Measurements from ENCODE around the gene HELZ2.
"Not testable (repeated sequence)": the region's sequence is repeated elsewhere in the genome, so short reads cannot be mapped to it uniquely, and the experiment has no call there.

The HELZ2 gene

DNA sequence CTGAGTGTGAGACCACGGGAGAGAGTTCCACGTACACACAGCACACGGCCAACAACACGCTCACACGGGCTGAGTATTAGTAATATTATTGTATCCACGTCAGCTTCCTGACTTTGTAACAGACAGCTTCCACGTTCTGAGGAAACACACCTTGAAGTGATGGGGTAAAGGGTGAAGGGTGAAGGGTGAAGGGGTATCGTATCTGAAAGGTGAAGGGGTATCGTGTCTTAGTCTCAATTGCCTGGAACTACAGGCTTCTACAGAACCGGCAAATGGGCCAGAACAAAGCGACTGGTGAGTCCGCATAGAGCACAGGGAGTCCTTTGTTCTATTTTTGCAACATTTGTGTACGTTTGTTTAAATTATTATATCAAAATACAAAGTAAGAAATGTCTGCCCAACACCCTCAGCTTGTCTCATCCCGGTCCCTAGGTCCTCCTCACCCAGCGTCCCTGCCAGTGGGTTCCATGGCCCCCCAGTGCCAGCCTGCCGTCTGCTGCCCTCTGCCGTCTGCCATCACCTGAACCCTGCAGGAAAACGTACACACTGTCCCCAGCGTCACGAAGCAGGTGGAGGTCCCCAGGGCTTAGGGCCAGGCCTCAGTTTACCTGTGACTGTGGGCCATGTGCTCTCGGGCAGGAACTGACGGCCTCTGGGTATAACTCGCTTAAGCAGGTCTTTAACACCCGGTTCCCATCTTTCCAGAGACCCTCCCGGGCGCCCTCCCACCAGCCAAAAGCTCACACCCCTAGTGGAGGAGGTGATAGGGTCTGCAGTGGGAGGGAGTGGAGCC is 4.4 kb upstream of the HELZ2 start:
- no peak for DNase-seq (ENCODE audit: low read depth)

DNA sequence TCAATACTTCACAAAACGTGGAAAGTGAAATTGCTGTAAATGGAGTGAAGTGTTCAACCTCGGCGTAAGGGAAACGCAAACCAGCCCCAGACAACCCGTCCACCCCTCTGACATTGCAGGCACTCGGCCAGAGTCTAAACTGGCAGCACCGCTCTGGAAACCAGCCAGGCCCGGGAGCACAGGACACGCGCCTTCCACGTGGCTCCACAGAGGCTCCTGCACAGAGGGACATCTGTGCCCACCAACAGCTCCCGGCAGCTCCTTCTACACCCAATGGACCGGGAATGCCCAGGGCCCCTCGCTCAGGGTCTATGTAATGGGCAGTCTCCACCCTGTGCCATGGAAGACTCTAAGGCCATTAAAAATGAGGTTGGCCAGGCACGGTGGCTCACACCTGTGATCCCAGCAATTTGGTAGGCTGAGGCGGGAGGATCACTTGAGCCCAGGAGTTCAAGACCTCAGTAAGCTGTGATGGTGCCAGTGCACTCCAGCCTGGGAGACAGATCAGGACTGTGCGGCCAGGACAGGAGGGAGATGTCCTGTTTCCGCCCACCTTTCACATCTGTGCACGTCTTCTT is 3.4 kb upstream of the HELZ2 start:
- DNase-seq (ENCODE audit: low read depth), result no peak

DNA sequence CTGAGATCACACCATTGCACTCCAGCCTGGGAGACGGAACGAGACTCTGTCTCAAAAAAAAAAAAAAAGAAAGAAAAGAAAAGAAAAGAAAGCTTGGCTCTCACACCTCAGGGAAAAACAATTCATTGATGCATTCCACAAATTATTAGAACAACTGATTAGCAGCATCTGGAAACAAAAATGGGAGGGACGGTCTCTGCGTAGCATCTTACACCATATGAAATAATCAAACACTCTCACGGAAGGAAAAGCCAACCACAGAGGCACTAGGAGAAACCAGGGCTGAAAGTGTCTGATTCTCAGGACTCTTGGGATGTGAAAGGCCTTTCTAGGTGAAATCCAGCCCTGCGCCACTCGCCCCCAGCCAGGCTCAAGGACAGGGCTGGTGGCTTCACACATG is 2.3 kb upstream of the HELZ2 start:
- no peak for DNase-seq (ENCODE audit: low read depth)

DNA sequence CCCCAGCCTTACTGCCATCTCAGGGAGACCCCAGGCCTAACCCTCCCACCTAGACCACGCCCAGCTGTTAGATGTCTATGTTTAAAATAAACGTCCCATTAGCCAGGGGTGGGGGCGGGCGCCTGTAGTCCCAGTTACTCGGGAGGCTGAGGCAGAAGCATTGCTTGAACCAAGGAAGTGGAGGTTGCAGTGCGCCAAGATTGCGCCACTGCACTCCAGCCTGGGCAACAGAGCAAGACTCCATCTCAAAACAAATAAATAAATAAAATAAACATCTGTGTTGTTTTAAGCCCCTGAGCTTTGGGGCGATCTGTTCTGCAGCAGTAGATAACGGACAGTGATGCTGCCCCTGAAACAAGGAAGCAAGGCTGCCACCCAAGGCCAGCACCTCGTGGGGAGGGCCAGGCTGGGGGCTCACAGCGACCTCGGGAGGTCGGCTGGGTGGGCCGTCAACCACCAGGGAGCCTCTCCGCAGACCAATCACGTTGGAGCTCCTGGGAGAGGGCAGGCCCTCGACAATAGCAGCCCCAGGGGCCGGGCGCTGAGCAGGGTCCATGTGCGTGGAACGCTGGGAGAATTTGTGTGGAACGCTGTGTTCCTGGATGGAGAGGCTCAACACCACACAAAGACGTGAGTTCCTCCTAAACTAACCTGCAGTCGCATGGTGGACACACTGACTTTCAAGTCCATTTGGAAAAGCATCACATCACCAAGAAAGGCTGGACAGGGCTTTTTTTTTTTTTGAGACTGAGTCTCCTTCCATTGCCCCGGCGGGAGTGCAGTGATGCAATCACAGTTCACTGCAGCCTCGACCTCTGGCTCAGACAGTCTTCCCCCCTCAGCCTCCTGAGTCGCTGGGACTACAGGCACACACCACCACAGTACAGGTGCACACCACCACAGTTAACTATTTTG is 1.0 kb upstream of the HELZ2 start:
- peak; percentile 49 for DNase-seq (ENCODE audit: low read depth)

DNA sequence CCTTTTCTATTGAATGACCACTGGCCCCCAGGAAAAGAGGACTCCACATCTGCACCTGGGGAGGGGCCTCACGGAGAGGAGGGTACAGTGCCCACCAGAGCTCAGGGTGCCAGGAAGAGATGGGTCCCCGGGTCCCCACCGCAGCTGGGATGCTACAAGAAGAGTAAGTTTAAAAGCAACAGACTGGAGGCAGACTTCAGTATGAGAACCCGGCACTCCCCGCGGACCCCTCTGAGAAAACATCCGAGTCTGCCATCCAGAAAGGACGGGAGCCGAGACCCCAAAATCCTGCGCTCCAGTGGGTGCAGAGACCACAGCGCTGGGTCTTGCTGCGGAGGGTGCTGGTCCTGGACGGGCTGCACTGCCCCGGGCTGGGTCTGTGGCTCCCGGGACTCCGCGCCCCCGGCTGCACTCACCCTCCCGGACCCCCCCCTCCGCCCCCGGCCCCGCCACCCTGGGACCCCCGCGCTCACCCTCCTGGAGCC is 350 bp downstream of the HELZ2 start:
- no peak for DNase-seq (ENCODE audit: low read depth)

DNA sequence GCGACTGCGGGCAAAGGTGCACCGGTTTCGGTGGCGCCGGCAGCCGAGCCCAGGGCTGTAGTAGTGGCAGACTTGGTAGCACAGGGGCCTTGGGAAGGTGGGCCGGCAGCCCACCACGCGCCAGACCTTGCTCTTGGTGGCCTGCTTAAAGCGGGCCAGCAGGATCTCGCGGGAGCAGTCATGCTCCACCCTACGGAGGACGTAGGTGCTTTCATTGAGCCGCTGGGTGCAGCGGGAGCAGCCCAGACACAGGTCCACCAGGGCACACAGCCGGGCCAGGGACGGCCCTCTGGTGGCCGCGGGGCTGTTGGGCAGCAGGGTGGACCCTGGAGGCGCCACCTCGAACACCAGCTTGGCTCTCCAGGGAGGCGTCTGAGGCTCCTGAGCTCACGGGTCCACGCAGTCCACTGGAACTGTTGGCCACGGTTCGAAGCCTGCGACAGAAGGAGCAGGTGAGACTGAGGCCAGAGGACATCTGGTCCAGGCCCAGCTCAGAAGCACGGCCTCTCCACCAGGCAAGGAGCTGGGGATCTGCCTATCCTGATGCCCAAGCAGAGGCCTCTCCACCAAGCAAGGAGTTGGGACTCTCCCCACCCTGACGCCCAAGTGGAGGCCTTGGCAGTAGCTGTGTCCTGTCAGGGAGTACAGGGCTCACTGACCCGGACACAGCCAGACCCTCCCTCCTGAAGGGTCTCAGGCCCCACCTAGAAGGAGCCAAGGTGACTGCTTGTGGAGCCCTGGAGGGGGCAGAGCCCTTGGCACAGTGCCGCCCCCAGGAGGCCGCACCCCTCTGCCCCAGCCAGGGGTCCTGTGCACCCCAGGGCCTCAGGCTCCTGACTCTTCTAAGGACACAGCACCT is 1.0 kb downstream of the HELZ2 start:
- DNase-seq (ENCODE audit: low read depth), result no peak

DNA sequence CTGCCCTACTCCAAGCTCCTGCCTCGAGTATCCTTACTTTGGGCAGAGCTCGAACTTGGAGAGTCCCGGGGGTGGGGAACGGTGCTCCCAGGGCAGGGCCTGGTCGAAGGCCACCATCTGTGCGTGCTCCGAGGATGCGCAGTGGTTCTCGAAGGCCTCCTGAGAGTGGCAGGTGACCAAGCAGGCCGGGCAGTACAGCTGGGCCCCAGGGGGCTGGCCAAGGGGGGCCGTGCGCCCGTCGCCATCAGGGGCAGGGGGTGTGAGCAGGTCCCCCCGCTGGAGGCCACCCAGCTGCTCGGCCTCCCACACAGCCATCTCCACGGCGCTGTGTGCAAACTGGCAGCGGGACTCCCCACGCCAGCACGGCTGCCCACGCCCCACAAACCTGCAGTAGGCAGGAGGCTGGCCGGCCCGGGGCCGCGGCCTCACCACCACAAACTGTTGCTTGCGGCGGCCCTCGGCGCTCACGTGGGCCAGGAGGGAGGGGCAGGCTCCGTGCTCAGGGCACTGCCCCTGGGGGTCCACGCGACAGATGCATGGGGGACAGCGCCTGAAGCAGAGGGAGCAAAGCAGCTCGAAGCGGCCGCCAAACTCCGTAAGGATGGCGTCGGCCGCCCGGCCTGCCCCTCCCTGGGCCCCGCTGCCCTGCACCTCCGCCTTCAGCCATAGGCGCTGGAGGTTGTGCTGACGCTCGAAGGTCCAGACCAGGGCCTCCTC is 1.8 kb downstream of the HELZ2 start:
- no peak for DNase-seq (ENCODE audit: low read depth)

DNA sequence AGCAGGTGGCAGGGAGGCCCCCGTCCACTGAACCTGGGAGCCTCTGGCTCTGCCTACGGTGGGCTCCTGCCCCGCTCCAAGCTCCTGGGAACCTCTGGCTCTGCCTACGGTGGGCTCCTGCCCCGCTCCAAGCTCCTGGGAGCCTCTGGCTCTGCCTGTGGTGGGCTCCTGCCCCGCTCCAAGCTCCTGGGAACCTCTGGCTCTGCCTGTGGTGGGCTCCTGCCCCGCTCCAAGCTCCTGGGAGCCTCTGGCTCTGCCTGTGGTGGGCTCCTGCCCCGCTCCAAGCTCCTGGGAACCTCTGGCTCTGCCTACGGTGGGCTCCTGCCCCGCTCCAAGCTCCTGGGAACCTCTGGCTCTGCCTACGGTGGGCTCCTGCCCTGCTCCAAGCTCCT is 3.0 kb downstream of the HELZ2 start:
- not testable (repeated sequence) for DNase-seq (ENCODE audit: low read depth)

DNA sequence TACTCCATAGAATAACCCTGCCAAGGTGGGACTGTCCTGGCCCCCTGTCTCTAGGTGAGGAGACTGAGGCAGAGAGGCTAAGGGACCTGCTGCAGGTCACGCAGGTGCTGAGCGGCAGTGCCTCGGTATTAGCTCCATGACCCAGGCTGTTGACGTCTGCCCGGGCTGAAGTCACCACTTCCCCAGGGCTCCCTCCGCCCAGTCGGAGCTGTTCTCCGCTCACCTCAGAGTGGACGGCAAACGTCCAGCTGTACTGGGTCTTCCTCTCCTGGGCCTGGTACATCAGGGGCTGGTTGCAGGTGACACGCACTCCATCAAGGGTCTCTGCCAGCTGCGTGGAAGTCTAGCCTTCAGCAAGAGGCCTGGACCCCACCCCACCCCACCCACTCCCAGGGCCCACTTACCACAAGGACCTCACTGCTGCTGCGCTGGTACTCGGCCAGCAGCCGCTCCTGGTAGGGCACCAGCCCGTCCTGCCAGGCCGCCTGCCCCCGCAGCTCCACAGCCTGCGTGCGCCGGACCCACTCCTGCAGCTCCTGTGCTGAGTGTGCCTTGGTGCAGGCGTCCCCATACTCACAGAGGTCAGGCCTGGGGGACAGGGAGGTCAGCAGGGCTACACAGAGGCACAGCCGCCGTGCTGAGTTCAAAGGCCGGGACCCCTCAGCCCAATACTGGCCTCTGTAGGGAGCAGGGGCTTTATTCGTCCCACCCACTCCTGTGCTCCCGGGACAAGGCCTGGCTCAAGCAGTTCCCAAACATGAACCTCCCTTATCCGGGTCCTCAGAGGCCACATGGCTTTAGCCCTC is 3.6 kb downstream of the HELZ2 start:
- DNase-seq (ENCODE audit: low read depth), result no peak

DNA sequence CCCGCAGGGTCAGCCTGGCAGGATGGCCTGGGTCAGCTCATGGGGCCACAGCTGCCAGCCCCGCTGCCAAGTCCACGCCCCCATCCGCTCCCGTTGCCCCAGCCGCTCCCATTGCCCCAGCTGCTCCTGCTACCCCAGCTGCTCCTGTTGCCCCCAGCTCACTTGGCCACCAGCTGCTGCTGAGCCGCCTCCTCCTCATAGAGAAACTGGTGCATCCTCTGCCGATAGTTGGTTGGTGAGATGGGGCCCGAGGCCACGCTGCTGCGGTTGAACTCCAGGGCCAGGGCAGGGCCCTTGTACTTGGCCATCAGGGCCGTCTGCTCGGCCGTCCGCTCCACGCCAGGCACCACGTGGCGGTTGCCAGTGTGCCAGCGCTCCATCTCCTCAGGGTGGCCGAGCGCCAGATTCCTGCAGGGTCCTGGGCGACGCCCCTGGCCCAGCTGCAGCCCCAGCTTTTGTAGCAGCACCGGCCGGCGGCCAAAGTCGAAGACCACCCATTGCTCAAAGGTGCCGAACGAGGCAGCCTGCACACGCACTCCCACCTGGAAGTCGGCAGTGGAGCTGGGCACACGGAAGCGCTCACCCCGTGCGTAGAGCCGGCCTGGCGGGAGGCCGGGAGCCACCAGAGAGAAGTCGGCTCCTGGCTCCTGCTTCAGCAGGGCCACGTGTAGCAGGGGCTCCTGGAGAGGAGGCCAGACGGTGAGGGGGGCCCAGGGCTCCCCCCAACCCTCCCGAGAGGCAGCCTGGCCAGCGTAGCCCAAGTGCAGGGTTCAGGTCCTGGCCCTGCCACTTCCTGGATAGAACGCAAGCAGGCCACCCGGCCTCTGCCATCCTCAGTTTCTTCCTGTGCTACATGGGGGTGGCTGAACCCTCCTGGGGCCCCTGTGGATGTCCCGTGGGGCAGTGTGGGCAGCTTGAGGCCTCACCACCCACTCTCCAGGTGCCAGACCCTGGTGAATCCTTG is 4.8 kb downstream of the HELZ2 start:
- no peak for DNase-seq (ENCODE audit: low read depth)

DNA sequence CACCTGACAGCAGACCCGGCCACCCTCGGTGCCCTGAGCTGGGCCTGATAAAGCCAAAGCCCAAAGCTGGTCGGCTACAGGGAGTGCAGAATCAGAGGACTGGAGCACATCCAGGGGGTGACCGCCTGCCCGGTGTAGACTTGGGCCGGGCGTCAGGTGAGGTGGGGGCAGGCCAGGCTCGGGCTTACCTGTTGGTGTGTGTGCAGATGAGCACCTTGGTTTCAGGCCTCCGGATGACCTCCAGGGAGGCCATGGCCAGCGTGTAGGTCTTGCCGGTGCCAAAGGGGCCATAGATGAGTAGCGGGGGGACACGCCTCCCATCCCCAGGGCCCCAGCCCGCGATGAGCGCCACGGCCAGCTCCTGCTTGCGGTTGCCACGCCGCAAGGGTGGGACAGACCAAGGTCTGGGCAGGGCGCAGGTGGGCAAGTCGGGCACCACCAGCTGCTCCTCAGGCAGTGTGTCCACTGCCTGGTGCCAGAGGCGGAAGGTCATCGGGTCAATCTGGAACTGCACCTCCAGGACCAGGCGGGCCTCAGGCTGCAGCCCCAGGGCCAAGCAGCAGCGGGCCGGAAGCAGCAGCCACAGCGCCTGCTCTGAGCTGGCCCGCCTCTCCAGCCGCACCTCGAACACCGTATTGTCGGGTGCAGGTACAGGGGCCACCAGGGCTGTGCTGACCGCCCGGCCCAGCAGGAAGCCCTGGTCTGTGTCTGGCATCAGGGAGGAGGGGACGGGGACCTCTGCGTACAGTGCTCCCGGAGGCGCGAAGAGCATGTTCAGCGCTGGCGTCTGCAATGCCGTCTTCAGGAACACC is 5.7 kb downstream of the HELZ2 start:
- no peak for DNase-seq (ENCODE audit: low read depth)

DNA sequence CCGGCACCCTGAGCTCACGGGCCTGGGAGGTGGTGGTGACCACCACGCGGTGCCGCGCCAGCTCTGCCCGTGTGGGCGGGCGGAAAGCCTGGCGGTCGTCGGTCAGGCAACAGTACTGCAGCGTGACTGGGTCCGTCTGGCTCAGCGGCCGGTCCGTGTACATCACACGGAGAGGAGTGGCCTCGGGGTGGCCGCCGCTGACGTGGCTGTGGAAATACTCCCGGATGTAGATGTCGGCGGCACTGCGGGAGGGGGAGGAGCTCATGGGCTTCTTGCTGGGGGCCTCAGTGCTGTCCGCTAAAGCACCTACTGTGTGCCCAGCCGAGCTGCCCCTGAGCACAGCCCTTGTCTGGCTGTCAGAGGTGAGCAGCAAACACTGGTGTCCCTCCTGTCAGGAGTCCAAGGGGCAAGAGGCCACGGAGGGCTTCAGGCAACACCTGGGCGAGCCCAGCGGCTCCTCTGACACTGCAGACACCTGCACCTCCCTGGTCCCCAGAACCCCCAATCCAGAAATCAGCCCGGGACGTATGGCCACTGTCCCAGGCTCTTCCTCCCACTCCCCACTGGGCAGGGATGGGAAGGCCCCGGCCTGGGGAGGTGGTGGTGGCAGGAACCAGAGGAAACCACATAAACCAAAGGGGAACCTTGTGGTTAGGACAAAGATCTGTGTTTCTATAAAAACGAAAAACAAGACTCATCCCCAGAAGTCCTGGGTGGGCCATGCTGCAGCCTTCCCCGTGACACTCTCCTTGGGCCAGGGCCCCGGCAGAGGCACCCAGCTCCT is 6.5 kb downstream of the HELZ2 start:
- DNase-seq (ENCODE audit: low read depth), result no peak

DNA sequence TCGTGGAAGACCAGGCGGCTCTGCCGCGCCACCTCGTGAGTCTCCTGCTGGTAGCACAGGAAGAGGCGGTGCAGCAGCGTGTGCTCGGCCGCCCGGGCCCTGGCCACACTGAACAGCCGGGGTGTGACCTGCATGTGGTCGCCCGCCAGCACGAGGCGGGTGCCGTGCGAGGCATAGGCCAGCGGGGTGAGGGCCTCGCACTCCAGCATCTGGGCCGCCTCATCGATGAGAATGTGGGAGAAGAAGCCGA is 7.0 kb downstream of the HELZ2 start:
- DNase-seq (ENCODE audit: low read depth), result no peak

DNA sequence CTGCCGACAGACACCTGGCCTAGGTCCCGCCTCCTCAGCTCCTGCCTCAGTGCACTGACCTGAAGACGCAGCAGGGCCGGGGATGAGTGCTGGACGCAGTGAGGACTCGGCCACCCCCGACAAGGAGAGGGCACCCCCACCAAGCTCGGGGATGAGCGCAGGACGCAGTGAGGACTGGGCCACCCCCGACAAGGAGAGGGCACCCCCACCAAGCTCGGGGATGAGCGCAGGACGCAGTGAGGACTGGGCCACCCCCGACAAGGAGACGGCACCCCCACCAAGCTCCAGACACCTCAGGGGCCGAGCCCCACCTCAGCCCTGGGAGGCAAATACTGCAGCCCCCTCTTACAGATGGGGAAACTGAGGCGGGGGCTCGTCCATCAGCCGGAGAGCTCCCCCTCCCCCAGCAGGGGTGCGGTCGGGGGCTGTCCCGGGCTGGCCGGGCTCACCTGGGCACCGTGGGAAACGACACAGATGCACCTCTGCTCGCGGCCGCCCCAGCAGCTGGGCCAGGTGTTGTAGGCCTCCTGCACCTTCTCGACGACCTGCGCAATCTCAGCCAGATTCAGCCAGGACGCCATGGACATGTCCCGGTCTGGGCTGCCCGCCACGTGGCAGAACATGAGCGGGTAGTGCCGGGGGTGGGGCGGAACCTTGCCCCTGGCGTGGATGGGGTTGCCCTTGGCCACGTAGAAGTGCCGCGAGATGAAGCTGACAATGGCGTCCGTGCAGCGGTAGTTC is 7.5 kb downstream of the HELZ2 start:
- DNase-seq (ENCODE audit: low read depth), result no peak

DNA sequence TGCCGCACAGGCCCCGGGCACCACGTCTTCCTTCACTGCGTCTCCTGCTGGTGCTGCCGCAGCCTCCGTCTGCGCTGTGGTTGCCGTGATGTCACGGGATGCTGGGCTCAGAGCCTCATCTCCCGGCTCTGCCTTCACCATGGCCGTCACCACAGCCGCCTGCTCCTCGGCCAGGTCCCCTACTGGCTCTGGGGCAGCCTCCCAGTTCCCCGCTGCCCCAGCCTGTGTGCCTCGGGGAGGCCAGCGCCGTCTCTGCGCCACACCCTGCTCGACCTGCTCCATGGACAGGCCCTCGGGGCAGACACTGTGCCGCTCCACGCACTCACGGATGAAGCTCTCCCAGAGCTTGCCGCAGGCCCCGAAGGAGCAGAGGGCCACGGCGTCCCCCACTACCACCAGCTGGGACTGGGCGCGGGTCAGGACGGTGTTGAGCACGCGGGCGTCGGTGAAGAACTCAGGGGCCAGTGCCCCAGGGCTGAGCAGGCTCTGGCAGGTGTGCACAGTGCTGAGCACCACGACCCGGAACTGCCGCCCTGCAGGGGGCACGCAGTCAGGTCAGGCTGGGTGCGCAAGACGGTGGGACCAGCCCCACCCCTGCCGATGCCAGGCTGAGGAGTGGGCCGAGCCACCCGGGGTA is 8.2 kb downstream of the HELZ2 start:
- DNase-seq (ENCODE audit: low read depth), result no peak

DNA sequence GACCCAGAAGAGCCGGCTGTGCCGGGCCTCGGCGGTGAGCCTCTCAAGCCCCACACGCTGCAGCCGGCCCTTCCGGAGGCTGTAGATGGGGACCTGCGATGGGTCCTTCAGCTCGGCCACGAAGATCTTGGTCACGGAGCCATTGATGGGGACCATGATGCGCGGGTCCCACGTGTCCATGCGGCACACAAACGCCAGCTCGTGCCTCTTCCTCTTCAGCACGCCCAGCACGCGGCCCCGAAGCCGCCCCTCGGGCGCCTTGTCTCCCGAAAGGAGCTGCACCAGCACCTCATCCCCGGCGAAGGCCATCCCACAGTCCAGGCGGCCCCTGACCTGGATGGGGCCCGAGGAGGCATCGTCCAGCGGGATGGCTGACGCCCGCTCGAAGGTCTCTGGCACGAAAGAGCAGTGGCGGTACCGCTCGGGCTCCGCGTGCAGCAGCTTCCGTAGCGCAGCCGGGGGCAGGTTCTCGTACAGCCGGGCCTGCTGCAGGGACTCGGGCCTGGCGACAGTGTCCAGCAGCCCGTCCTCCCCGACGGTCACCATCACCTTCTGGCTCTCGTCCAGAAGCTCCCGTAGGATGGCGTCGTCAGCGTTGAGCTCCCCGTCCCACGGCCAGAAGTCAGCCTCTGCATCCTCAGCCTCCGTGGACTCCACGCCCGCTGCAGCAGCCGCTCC is 8.9 kb downstream of the HELZ2 start:
- no peak for DNase-seq (ENCODE audit: low read depth)
